GM12878 (cell line): ENCODE results near the gene MACROD2. TPM values are rescaled to one million over a fixed set of nuclear protein-coding genes. Genes with fewer than 3 reads are reported as not detected.
"Not testable (repeated sequence)": the region's sequence is repeated elsewhere in the genome, so short reads cannot be mapped to it uniquely, and the experiment has no call there.

Experiments
- ATAC-seq: fragments of 200-7000 bp; cut with Tn5 transposase; 3 replicates; pipeline ENCODE4 v1.9.1; 2020; ENCODE audit warnings: mild to moderate bottlenecking, moderate library complexity
- BruUV-seq: library from RNA; stranded (reverse); fragments of 400-500 nt; replicated peaks from 2 replicates; lab custom pipeline; 2021; lab: Mats Ljungman, UMichigan
- CTCF ChIA-PET: fragments of 300-600 bp; sonication (Branson Sonifier 250); formaldehyde crosslinking; extraction: SDS; loops from one replicate; lab custom pipeline; 2021; ENCODE audit warnings: inconsistent platforms; lab: Yijun Ruan, JAX
- POLR2A ChIA-PET: fragments of 350-600 bp; formaldehyde crosslinking; extraction: SDS; loops from one replicate; lab custom pipeline; 2021; ENCODE audit warnings: inconsistent platforms; lab: Charles Lee
- RAD21 ChIA-PET: fragments of 300-600 bp; sonication (Branson Sonifier 250); formaldehyde crosslinking; loops from one replicate; lab custom pipeline; 2023; ENCODE audit warnings: antibody characterized with exemption; ENCODE audit not compliant: unreplicated experiment; lab: Charles Lee
- SMC1A ChIA-PET: fragments of 300-600 bp; sonication (Branson Sonifier 250); formaldehyde crosslinking; loops from one replicate; lab custom pipeline; 2023; ENCODE audit not compliant: unreplicated experiment, uncharacterized antibody; lab: Charles Lee
- DNase-seq: peaks from one replicate; pipeline ENCODE4 v3.0.0-alpha.2; 2011; ENCODE audit warnings: low read depth, low spot score
- FAIRE-seq: peaks from 3 replicates; lab custom pipeline; 2011; peaks lifted over from hg19 to GRCh38; lab: Jason Lieb, UNC
- H2AFZ ChIP-seq: 2 replicates; pipeline ENCODE4 v1.6.0; 2011; ENCODE audit warnings: low read depth, low read length, control low read depth; ENCODE audit not compliant: control insufficient read depth
- H3K27ac ChIP-seq: 2 replicates; pipeline ENCODE4 v1.5.1; 2011; ENCODE audit warnings: control low read depth; ENCODE audit not compliant: control insufficient read depth, insufficient read depth
- H3K27me3 ChIP-seq, 2 experiments: replicated peaks in 1 of 2; 2 replicates each; pipeline versions ENCODE4 v1.6.0 to v1.6.1; 2011; ENCODE audit warnings: low read length in 1 of 2; ENCODE audit not compliant: control insufficient read depth in 2 of 2, insufficient read depth in 2 of 2
- H3K36me3 ChIP-seq, 2 experiments: 2 replicates each; pipeline ENCODE4 v1.5.1; 2011; ENCODE audit warnings: low read length in 1 of 2; ENCODE audit not compliant: control insufficient read depth in 2 of 2, insufficient read depth in 2 of 2
- H3K4me1 ChIP-seq: 2 replicates; pipeline ENCODE4 v1.6.1; 2011; ENCODE audit warnings: mild to moderate bottlenecking, low read length, moderate library complexity, mixed read lengths; ENCODE audit not compliant: control insufficient read depth, insufficient read depth
- H3K4me2 ChIP-seq: 2 replicates; pipeline ENCODE4 v1.6.0; 2011; ENCODE audit warnings: control low read depth; ENCODE audit not compliant: control insufficient read depth, insufficient read depth
- H3K4me3 ChIP-seq: fragments of 200-600 bp; sonication (generic); 2 replicates; pipeline ENCODE4 v1.5.1; 2016
- H3K79me2 ChIP-seq: 2 replicates; pipeline ENCODE4 v1.6.0; 2011; ENCODE audit warnings: low read length; ENCODE audit not compliant: control insufficient read depth, insufficient read depth
- H3K9ac ChIP-seq: 2 replicates; pipeline ENCODE4 v1.8.0; 2011; ENCODE audit warnings: low read length, control low read depth, mixed read lengths; ENCODE audit not compliant: control insufficient read depth, insufficient read depth
- H3K9me3 ChIP-seq: replicated peaks from 3 replicates; pipeline ENCODE4 v1.5.1; 2011; ENCODE audit warnings: mild to moderate bottlenecking, low read length; ENCODE audit not compliant: control insufficient read depth, insufficient read depth
- H4K20me1 ChIP-seq: 2 replicates; pipeline ENCODE4 v1.6.0; 2011; ENCODE audit not compliant: control insufficient read depth, insufficient read depth
- HCFC1 ChIP-seq: fragments of 150-350 bp; IDR thresholded peaks from 2 replicates; pipeline ENCODE4 v1.6.1; 2014; ENCODE audit warnings: low read length
- IKZF1 ChIP-seq: fragments of 450-650 bp; conservative IDR thresholded peaks from 2 replicates; pipeline ENCODE4 v1.6.1; 2017; ENCODE audit warnings: antibody characterized with exemption, mild to moderate bottlenecking
- LARP7 ChIP-seq: fragments of 450-650 bp; IDR thresholded peaks from 2 replicates; pipeline ENCODE4 v1.6.1; 2017; ENCODE audit warnings: mild to moderate bottlenecking
- MXI1 ChIP-seq: fragments of 150-350 bp; IDR thresholded peaks from 2 replicates; pipeline ENCODE4 v1.6.1; 2011; ENCODE audit warnings: low read depth, mild to moderate bottlenecking, inconsistent platforms, low read length, improper control_type of control experiment
- NRF1 ChIP-seq: conservative IDR thresholded peaks from 2 replicates; pipeline ENCODE4 v1.6.1; 2011; ENCODE audit warnings: mild to moderate bottlenecking, low read depth, low read length, improper control_type of control experiment
- PML ChIP-seq: IDR thresholded peaks from 2 replicates; pipeline ENCODE4 v1.6.1; 2012; ENCODE audit warnings: low read length, inconsistent platforms
- SIN3A ChIP-seq: IDR thresholded peaks from 2 replicates; pipeline ENCODE4 v1.6.1; 2012; ENCODE audit warnings: low read depth, low read length, improper control_type of control experiment
- STAT3 ChIP-seq: IDR thresholded peaks from 2 replicates; pipeline ENCODE4 v1.6.1; 2011; ENCODE audit warnings: low read depth, low read length, improper control_type of control experiment
- SUPT20H ChIP-seq: IDR thresholded peaks from 2 replicates; pipeline ENCODE4 v1.6.1; 2011; ENCODE audit warnings: low read depth, mild to moderate bottlenecking, low read length, moderate library complexity, borderline replicate concordance; ENCODE audit not compliant: control insufficient read depth
- ZNF207 ChIP-seq: fragments of 450-650 bp; IDR thresholded peaks from 2 replicates; pipeline ENCODE4 v1.6.1; 2014; ENCODE audit warnings: antibody characterized with exemption, mild to moderate bottlenecking, borderline replicate concordance
- ZNF622 ChIP-seq: fragments of 450-650 bp; IDR thresholded peaks from 2 replicates; pipeline ENCODE4 v1.6.1; 2017; ENCODE audit warnings: mild to moderate bottlenecking, inconsistent platforms
- WGBS: methylation state at CpG from one replicate; pipeline ENCODE4 v1.1.6; 2016; ENCODE audit warnings: low lambda C conversion rate; ENCODE audit not compliant: insufficient replicate concordance, insufficient coverage; ENCODE audit errors: missing lambda C conversion rate; 5-methylcytosine and 5-hydroxymethylcytosine counted together
- in situ Hi-C: fragments of 300-500 bp; cut with MboI; formaldehyde crosslinking; loops from 9 replicates; pipeline ENCODE4 v1.14.3; 2018; ENCODE audit warnings: mixed read lengths
- intact Hi-C: fragments of 100-400 bp; cut with micrococcal nuclease; formaldehyde crosslinking; loops from one replicate; pipeline ENCODE4 v1.14.2; 2022; ENCODE audit not compliant: unreplicated experiment
- polyA plus RNA-seq, 11 experiments: library from polyadenylated mRNA; depleted of rRNA in 4 of 11; unstranded in 6 of 11; stranded (reverse) in 5 of 11; fragments of >200 nt; fragmentation: Nextera tagmentation in 4 of 11; fragmentation: Illumina TruSeq in 1 of 11; extraction: Ambion mirVana in 4 of 11; extraction: Trizol in 1 of 11; gene quantifications; 1 replicate in 1 of 11; 2 replicates in 10 of 11; pipeline versions ENCODE4 v1.2.1 to v1.2.3, GENCODE V29; 2011 to 2016; ENCODE audit warnings: inconsistent platforms in 2 of 11, missing spikeins in 2 of 11, low read depth in 1 of 11
- total RNA-seq, 4 experiments: library from RNA; depleted of rRNA in 3 of 4; stranded (reverse); fragments of >200 nt in 3 of 4; fragmentation: Illumina TruSeq in 1 of 4; extraction: Trizol in 1 of 4; gene quantifications; 2 replicates each; pipeline versions ENCODE4 v1.2.1 to v1.2.3, GENCODE V29; 2013 to 2021
- TF ChIP-seq, protein P1 (sequence below): IDR thresholded peaks from 2 replicates; pipeline ENCODE4 v1.6.1; 2011; ENCODE audit warnings: borderline replicate concordance, low read depth, mild to moderate bottlenecking, moderate library complexity, mixed read lengths, low read length; ENCODE audit not compliant: insufficient read depth; ENCODE audit errors: extremely low read length
- TF ChIP-seq, protein P2 (sequence below): fragments of 450-650 bp; formaldehyde crosslinking; IDR thresholded peaks from 2 replicates; pipeline ENCODE4 v1.5.0; 2022; ENCODE audit warnings: mild to moderate bottlenecking, missing genetic modification characterization

The MACROD2 gene
- total and polyA plus RNA-seq, 10 of the 15 experiments (the other 5 are each of a cell fraction or from before 2014, with no cell fraction given) = 1.1 to 21.5 (median 2.2) TPM

DNA sequence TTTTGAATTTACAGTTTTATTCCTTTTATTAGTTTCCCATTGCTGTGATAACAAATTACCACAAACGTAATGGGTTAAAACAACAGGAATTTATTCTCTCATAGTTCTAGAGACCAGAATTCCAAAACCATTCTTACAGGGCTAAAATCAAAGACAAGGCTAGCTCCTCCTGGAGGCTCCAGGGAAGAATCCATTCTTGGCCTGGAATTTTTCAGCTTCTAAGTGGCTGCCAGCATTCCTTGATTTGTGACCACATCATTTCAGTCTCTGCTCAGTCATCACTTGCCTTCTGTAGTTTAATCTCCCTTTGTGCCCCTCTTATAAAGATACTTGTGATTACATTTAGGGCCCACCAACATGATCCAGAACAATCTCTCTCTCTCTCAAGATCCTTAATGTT is 4.0 kb upstream of the MACROD2 start (continued):
- TF ChIP-seq, protein P1, sequence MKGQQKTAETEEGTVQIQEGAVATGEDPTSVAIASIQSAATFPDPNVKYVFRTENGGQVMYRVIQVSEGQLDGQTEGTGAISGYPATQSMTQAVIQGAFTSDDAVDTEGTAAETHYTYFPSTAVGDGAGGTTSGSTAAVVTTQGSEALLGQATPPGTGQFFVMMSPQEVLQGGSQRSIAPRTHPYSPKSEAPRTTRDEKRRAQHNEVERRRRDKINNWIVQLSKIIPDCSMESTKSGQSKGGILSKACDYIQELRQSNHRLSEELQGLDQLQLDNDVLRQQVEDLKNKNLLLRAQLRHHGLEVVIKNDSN = no peak
- TF ChIP-seq SUPT20H (no peak), HCFC1 (no peak), STAT3 (no peak), LARP7 (no peak)

DNA sequence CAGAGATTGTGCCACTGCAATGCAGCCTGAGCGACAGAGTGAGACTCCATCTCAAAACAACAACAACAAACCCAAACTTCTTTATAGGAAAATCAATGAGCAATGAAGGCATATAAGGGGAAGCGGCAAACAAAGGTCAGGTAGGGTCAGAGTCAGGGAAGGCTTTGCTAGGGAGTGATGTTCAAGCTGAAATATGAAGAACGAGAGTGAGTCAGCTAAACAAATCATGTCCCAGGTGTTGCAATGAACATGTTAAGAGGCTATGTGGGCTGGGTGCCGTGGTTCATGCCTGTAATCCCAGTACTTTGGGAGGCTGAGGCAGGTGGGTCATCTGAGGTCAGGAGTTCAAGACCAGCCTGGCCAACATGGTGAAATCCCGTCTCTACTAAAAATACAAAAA is 3.4 kb upstream of the MACROD2 start:
- H3K4me3 ChIP-seq, CTCF ChIA-PET, H3K36me3 ChIP-seq, DNase-seq, H3K79me2 ChIP-seq, H3K4me1 ChIP-seq, H3K4me2 ChIP-seq, H3K27ac ChIP-seq, intact Hi-C loops, H3K9me3 ChIP-seq, FAIRE-seq, H2AFZ ChIP-seq, H4K20me1 ChIP-seq, POLR2A ChIA-PET, ATAC-seq, SMC1A ChIA-PET, H3K9ac ChIP-seq, H3K27me3 ChIP-seq, BruUV-seq, RAD21 ChIA-PET, in situ Hi-C loops: not testable (repeated sequence)
- 42% methylated on average over 5 of the region's 5 CpGs for WGBS

DNA sequence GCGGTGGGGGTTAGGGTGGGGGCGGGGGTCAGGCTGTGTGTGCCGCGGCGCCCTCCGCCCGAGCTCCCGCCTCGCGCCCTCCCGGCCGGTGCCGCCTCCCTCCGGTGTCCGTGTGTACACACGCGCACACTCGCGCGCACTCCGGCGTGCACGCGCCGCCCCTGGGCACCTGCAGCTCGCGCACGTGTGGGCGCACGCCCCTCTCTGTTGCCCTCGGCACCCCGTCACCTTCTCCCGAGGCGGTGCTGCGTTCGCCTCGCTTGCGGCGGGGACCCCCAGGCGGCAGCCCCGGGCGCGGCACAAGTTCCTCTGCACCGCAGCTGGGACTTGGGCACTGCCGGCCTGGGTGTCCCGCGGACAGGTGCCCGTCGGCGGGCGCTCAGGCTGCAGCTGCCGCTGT is 525 bp downstream of the MACROD2 start:
- H3K36me3 ChIP-seq = no peaks in the 10 kb centered on the region
- no peak for TF ChIP-seq SIN3A
- no peak for TF ChIP-seq ZNF622
- TF ChIP-seq LARP7 = no peak
- no peak for TF ChIP-seq ZNF207
- no peak for TF ChIP-seq PML
- TF ChIP-seq, protein P2, sequence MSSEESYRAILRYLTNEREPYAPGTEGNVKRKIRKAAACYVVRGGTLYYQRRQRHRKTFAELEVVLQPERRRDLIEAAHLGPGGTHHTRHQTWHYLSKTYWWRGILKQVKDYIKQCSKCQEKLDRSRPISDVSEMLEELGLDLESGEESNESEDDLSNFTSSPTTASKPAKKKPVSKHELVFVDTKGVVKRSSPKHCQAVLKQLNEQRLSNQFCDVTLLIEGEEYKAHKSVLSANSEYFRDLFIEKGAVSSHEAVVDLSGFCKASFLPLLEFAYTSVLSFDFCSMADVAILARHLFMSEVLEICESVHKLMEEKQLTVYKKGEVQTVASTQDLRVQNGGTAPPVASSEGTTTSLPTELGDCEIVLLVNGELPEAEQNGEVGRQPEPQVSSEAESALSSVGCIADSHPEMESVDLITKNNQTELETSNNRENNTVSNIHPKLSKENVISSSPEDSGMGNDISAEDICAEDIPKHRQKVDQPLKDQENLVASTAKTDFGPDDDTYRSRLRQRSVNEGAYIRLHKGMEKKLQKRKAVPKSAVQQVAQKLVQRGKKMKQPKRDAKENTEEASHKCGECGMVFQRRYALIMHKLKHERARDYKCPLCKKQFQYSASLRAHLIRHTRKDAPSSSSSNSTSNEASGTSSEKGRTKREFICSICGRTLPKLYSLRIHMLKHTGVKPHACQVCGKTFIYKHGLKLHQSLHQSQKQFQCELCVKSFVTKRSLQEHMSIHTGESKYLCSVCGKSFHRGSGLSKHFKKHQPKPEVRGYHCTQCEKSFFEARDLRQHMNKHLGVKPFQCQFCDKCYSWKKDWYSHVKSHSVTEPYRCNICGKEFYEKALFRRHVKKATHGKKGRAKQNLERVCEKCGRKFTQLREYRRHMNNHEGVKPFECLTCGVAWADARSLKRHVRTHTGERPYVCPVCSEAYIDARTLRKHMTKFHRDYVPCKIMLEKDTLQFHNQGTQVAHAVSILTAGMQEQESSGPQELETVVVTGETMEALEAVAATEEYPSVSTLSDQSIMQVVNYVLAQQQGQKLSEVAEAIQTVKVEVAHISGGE = no peak
- TF ChIP-seq NRF1 = no peak
- TF ChIP-seq IKZF1 = no peak
- no peak for TF ChIP-seq MXI1

More for the DNA sequence above, 525 bp downstream of the MACROD2 start:
- WGBS = 17% methylated on average over 26 of the region's 52 CpGs
- no peak overlapping the region for H3K27ac ChIP-seq
- ATAC-seq (no peak), DNase-seq (no peak), FAIRE-seq (no peak)
- H2AFZ ChIP-seq = no peak overlapping the region
- ChIA-PET CTCF (no interaction called here), SMC1A (no interaction called here), RAD21 (no interaction called here), POLR2A (no interaction called here)
- no peak overlapping the region for H3K9ac ChIP-seq
- no peaks in the 10 kb centered on the region for H4K20me1 ChIP-seq
- intact Hi-C loops = no loop called here
- no peak overlapping the region for H3K4me3 ChIP-seq
- H3K9me3 ChIP-seq = no peaks in the 10 kb centered on the region; the same call in 2 of the 3 replicates
- H3K79me2 ChIP-seq = no peaks in the 10 kb centered on the region
- no peaks in the 10 kb centered on the region for H3K27me3 ChIP-seq
- in situ Hi-C loops = no loop called here
- no peaks in the 10 kb centered on the region for H3K4me1 ChIP-seq
- H3K4me2 ChIP-seq = no peak overlapping the region
- BruUV-seq = no TSS peak
